Naive B cell (primary cell): Measurements from ENCODE around the gene C1orf159. TPM values are rescaled to one million over a fixed set of nuclear protein-coding genes. Genes with fewer than 3 reads are reported as not detected.
A peak's percentile ranks its signal among the peaks of the same experiment; 100 is the strongest.
"Not testable (repeated sequence)": the region's sequence is repeated elsewhere in the genome, so short reads cannot be mapped to it uniquely, and the experiment has no call there.

Experiments
- ATAC-seq, 2 donors: fragments of 150-1000 bp; cut with Tn5 transposase; 2 replicates each; pipeline ENCODE4 v1.10.0; 2021; ENCODE audit warnings: low read depth in 2 of 2, mild to moderate bottlenecking in 2 of 2, moderate library complexity in 2 of 2
- DNase-seq: peaks from one replicate; pipeline ENCODE4 v3.0.0; 2022
- H3K27ac Mint-ChIP-seq, 6 donors: one replicate each; pipeline ENCODE4 v1.8.0; 2020 to 2022; ENCODE audit warnings: mild to moderate bottlenecking in 6 of 6, mixed read lengths in 6 of 6, moderate library complexity in 5 of 6, inconsistent platforms in 2 of 6
- H3K27me3 Mint-ChIP-seq, 3 donors: one replicate each; pipeline ENCODE4 v1.8.0; 2021 to 2022; ENCODE audit warnings: mixed read lengths in 3 of 3, mild to moderate bottlenecking in 1 of 3
- H3K36me3 Mint-ChIP-seq, 2 donors: one replicate each; pipeline ENCODE4 v1.8.0; 2020 to 2022; ENCODE audit warnings: mixed read lengths in 2 of 2, inconsistent platforms in 1 of 2, mild to moderate bottlenecking in 1 of 2
- H3K4me1 Mint-ChIP-seq, 3 donors: one replicate each; pipeline ENCODE4 v1.8.0; 2020 to 2022; ENCODE audit warnings: mixed read lengths in 3 of 3, inconsistent platforms in 1 of 3, mild to moderate bottlenecking in 1 of 3, moderate library complexity in 1 of 3
- H3K4me3 Mint-ChIP-seq, 8 donors: one replicate each; pipeline ENCODE4 v1.8.0; 2020 to 2022; ENCODE audit warnings: mild to moderate bottlenecking in 8 of 8, mixed read lengths in 8 of 8, moderate library complexity in 8 of 8, inconsistent platforms in 2 of 8
- H3K9me3 Mint-ChIP-seq, 7 donors: one replicate each; pipeline ENCODE4 v1.8.0; 2020 to 2022; ENCODE audit warnings: mixed read lengths in 7 of 7, mild to moderate bottlenecking in 5 of 7, inconsistent platforms in 2 of 7, moderate library complexity in 1 of 7
- polyA plus RNA-seq, 6 donors: library from polyadenylated mRNA; unstranded; fragments of 300-500 nt; fragmentation: Illumina TruSeq; gene quantifications; one replicate each; pipeline ENCODE4 v1.2.3, GENCODE V29; 2021; ENCODE audit warnings: low read depth in 6 of 6

Gene C1orf159
- polyA plus RNA-seq, 6 donors from 2014 or later: 2.0 to 6.3 (median 4.3) TPM; not detected in 1

DNA sequence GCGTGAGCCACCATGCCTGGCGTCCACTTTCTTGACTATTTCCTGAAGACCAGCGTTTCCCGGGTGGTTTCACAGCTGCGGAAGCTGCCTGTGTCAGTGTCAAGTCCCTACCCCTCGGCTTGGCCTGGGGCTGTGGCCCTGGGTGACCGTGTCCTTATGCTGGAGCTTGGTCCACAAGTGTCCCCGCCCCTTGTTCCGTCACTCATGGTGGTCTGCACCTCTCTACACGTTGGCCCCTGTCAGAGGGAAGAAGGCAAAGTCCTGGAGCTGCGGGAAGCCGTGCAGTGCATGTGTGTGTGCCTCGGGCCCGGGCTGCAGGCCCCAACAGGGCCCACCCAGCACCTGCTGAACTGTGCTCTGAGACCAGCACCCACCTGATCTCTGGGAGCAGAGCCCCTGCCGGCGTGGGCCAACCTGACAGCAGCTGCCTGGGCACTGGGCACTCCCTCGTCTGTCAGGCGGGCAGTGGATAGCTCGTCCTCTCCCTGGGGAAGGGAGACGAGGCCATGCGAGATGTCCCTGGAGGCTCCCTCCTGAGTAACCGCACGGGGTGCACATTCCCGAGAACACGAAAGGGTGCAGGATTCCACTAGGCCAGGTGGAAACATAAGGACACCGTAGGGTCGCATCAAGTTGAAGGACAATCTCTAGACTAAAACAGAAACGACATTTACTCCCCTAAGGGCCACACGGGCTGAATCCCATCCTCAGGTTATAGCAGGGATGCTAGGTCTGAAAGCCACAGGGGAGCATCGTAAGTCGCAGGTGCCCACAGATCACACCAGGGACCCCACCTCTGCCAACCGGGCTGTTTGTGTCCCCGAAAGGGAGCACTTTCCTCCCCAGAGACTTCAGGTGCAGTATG, 2.4 kb upstream of the C1orf159 start:
- Mint-ChIP-seq H3K4me3 (peak overlapping the region in 3 of 8 donors; percentile 9 to 65 (median 24)), H3K9me3 (peaks cover 0 to 4% (median 3%) of the 10 kb centered on the region in 7 donors)

DNA sequence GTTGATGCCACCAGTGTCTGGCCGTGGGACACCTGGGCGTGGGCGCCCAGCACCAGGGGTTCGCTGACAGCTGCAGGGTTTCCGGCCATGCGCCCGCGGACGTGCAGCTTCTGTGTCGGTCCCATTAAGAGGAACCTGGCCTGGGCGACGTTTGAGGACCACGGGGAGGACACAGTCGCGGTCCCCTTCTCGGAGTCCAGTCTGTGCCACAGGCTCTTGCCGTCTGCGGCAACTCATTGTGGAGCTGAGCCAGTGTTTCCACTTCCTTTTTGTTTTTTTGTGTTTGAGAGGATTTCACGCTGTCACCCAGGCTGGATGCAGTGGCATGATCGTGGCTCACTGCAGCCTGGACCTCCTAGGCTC, 1.6 kb upstream of the C1orf159 start:
- Mint-ChIP-seq H3K36me3 (peaks cover 0 to 13% of the 10 kb centered on the region in 2 donors), H3K4me1 (peaks cover 6 to 17% (median 14%) of the 10 kb centered on the region in 3 donors), H3K4me3 (peak overlapping the region in 7 of 8 donors; percentile 61 to 90 (median 66)), H3K9me3 (peaks cover under 1 to 6% (median 5%) of the 10 kb centered on the region in 7 donors), H3K27me3 (peaks cover 7 to 9% (median 8%) of the 10 kb centered on the region in 3 donors), H3K27ac (peak overlapping the region in 1 of 6 donors; percentile 7)
- DNase-seq: no peak
- ATAC-seq: no peak

More for the DNA sequence above, 2.4 kb upstream of the C1orf159 start:
- Mint-ChIP-seq H3K27ac (peak overlapping the region in 1 of 6 donors; percentile 7), H3K36me3 (peaks cover 0 to 5% of the 10 kb centered on the region in 2 donors), H3K4me1 (peaks cover 6 to 25% (median 20%) of the 10 kb centered on the region in 3 donors), H3K27me3 (peaks cover 7 to 9% (median 8%) of the 10 kb centered on the region in 3 donors)
- ATAC-seq (no peak), DNase-seq (no peak)

DNA sequence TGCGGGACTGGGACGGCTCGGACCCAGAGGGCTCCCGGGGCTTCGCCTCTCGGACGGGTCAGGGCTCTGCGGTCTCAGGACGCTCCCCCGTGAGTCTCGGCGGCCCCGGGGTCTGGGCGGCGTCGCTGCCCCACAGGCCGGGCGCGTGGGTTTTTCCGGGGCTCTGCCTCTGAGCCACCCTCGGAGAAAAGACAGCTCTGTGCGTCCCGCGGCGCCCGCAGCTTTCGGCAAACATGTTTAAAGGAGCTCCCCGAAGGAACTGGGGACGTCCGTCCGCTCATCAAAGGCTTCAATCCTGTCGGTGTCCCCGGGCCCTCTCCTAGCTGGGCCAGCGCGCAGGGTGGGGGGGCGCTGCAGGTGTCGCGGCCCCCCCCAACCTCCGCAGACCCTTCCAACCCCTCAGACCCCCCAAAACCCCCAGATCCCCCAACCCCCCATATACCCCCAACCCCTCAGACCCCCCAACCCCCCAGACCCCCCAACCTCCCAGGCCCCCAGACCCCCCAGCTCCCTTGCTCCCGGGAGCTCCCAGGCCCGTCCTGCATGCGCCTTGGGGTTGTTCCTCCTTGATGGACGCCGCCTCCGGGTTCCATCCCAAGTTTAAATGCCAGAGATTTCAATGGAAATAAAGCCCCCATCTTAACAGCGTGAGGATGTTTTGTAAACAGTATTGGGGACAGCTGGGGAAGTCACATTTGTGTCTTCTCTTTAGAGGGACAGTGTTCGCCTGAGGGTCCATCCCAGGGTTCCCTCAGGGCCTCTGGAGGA, 996 bp upstream of the C1orf159 start:
- Mint-ChIP-seq H3K9me3 (peaks cover 1 to 6% (median 5%) of the 10 kb centered on the region in 7 donors), H3K36me3 (peaks cover 0 to 17% of the 10 kb centered on the region in 2 donors), H3K27ac (peak overlapping the region in 1 of 6 donors; percentile 86), H3K4me1 (peaks cover 6 to 14% (median 14%) of the 10 kb centered on the region in 3 donors), H3K4me3 (peak overlapping the region; percentile 47 to 90 (median 70)), H3K27me3 (peaks cover 7 to 9% (median 8%) of the 10 kb centered on the region in 3 donors)
- DNase-seq: peak; percentile 44
- ATAC-seq: peak; percentile 1 to 8

- peak overlapping the region in 4 of 6 donors; percentile 24 to 86 (median 52) for H3K27ac Mint-ChIP-seq
- peaks cover 0 to 17% of the 10 kb centered on the region in 2 donors for H3K36me3 Mint-ChIP-seq
- DNase-seq (no peak), ATAC-seq (no peak)
- H3K4me1 Mint-ChIP-seq: peaks cover 6 to 14% (median 14%) of the 10 kb centered on the region in 3 donors
- H3K27me3 Mint-ChIP-seq: peaks cover 7 to 9% (median 8%) of the 10 kb centered on the region in 3 donors
- H3K9me3 Mint-ChIP-seq: peaks cover 1 to 6% (median 5%) of the 10 kb centered on the region in 7 donors
- H3K4me3 Mint-ChIP-seq: peak overlapping the region; percentile 78 to 90 (median 89)
Observed at GRCh38 chr1:1115136-1115785, 628 bp downstream of the C1orf159 start.

DNA sequence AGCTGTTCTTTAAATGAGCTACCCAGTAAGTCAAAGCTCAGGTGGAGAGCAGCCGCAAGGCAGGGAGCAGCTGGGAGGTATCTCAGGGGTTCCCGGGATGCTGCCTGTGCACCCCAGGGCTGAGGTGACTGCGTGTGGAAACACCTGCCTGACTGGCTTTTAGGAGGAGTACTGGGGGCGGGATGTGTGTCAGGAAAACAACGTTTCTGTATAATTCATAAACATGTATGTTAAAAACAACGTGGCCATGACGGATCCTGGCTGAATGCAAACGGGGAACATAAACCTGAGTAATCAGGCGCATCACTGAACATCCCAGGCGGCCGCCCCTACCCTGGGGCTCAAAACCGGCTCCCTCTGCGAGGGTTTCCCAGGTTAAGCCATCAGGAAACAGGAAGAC, 1.5 kb downstream of the C1orf159 start:
- H3K4me1 Mint-ChIP-seq: peaks cover 6 to 14% (median 14%) of the 10 kb centered on the region in 3 donors
- H3K27me3 Mint-ChIP-seq: peaks cover 6 to 7% (median 7%) of the 10 kb centered on the region in 3 donors
- no peak for DNase-seq
- H3K9me3 Mint-ChIP-seq: peaks cover 1 to 6% (median 5%) of the 10 kb centered on the region in 7 donors
- no peak for ATAC-seq
- H3K27ac Mint-ChIP-seq: peak overlapping the region in 2 of 6 donors; percentile 45 to 65
- H3K4me3 Mint-ChIP-seq: peak overlapping the region; percentile 68 to 90 (median 82)
- peaks cover 0 to 17% of the 10 kb centered on the region in 2 donors for H3K36me3 Mint-ChIP-seq

DNA sequence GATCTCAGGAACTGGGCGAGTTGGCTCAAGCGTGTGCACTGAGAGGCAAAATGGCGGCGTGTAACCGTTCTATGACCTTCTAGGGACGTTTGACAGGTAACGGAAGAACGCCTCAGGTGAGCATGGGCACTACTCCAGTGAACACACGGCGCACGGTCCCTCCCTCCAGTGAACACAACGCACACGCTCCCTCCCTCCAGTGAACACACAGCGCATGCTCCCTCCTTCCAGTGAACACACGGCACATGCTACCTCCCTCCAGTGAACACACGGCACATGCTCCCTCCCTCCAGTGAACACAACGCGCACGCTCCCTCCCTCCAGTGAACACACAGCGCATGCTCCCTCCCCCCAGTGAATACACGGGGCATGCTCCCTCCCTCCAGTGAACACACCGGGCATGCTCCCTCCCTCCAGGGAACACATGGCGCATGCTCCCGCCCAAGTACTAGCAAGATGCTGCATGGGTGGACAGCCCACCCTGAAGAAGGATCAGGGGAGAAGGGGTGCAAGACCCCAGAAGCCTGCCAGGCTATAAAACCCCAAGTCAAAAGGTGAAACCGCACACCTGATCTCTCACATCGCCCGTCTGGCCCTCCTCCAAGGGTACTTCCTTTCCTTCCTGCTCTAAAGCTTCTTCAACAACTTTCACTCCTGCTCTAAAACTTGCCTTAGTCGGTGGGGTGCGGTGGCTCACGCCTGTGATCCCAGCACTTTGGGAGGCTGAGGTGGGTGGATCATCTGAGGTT, 3.5 kb downstream of the C1orf159 start:
- H3K4me3 Mint-ChIP-seq: peak overlapping the region in 2 of 8 donors; percentile 32 to 67
- peaks cover 0 to 17% of the 10 kb centered on the region in 2 donors for H3K36me3 Mint-ChIP-seq
- H3K27ac Mint-ChIP-seq: no peak overlapping the region
- DNase-seq: no peak
- H3K27me3 Mint-ChIP-seq: no peaks in the 10 kb centered on the region
- peaks cover 1 to 6% (median 5%) of the 10 kb centered on the region in 7 donors for H3K9me3 Mint-ChIP-seq
- H3K4me1 Mint-ChIP-seq: peaks cover 6 to 14% (median 10%) of the 10 kb centered on the region in 3 donors
- no peak for ATAC-seq

DNA sequence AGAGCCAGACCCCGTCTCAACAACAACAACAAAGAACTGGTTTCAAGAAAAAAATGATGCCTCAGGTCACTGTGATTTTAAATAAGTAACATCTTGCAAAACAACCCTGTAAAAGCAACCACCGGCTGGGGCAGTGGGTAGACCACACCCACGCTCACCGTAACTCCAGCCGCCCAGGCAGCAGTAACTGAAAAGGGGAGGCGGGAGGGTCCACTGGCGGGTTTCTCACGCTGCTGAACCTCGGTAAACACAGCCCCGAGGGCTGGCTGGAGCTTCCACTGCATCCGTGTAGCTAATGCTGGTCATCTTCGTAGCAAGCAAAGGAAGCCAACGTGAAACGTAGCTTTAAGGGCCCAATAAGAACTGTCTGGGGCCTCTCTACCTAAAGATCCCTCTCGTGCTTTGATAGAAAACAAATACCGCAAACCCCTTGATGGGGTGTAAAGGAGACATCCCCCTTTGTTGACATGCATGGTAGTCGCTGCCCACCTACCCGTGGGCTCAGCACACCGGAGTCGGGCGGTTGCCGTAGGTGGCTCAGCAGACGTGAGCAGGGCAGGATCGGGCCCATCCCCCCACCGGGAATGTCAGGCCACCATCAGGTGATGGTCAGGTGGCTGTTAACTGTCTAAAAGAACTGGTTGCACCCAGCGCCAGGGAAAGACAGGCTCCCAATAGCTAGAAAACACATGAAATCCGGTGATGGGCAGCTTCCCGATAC, 4.2 kb downstream of the C1orf159 start:
- DNase-seq: no peak
- Mint-ChIP-seq H3K4me3 (peak overlapping the region in 1 of 8 donors; percentile 67), H3K27me3 (no peaks in the 10 kb centered on the region)

DNA sequence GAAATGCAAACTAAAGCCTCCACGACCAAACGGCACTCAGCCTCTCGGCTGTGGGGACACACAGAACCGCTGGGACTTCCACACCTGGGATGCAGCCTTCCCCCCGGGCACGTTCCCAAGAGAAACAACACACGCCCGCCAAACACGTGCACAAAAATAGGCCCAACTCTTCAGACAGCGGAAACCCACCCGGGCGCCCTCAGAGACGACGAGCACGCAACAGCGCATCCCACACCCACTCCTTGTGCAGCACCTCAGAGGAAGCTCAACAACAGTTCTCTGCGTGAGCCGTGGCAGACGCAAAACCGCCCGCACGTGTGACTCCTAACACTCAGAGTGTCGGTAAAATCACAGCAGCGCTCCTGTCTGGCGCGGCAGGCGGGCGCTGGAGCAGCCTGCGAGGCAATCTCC, 5.3 kb downstream of the C1orf159 start:
- no peak for DNase-seq
- peaks cover 0 to 9% (median 9%) of the 10 kb centered on the region in 3 donors for H3K4me1 Mint-ChIP-seq

More for the DNA sequence above, 4.2 kb downstream of the C1orf159 start:
- ATAC-seq: no peak
- H3K36me3 Mint-ChIP-seq: peaks cover 0 to 17% of the 10 kb centered on the region in 2 donors
- H3K4me1 Mint-ChIP-seq: peaks cover 6 to 14% (median 9%) of the 10 kb centered on the region in 3 donors
- H3K27ac Mint-ChIP-seq: no peak overlapping the region
- H3K9me3 Mint-ChIP-seq: peaks cover 1 to 6% (median 5%) of the 10 kb centered on the region in 7 donors

GRCh38 chr1:1109743-1110142, 6.1 kb downstream of the C1orf159 start:
- peaks cover 1 to 6% (median 5%) of the 10 kb centered on the region in 7 donors for H3K9me3 Mint-ChIP-seq
- peaks cover 0 to 17% of the 10 kb centered on the region in 2 donors for H3K36me3 Mint-ChIP-seq
- H3K27ac Mint-ChIP-seq: no peak overlapping the region
- ATAC-seq (no peak), DNase-seq (no peak)
- H3K27me3 Mint-ChIP-seq: no peaks in the 10 kb centered on the region
- no peak overlapping the region for H3K4me3 Mint-ChIP-seq
- H3K4me1 Mint-ChIP-seq: peaks cover 0 to 6% (median 4%) of the 10 kb centered on the region in 3 donors

More for the DNA sequence above, 5.3 kb downstream of the C1orf159 start:
- Mint-ChIP-seq H3K4me3 (no peak overlapping the region), H3K36me3 (peaks cover 0 to 17% of the 10 kb centered on the region in 2 donors), H3K9me3 (peaks cover 1 to 6% (median 5%) of the 10 kb centered on the region in 7 donors), H3K27ac (peak overlapping the region in 1 of 6 donors; percentile 64), H3K27me3 (no peaks in the 10 kb centered on the region)
- ATAC-seq: no peak

GRCh38 chr1:1106510-1107221, 9.2 kb downstream of the C1orf159 start:
- Mint-ChIP-seq H3K9me3 (no peaks in the 10 kb centered on the region), H3K27ac (no peak overlapping the region), H3K4me1 (peaks cover 0 to 5% (median 0%) of the 10 kb centered on the region in 3 donors), H3K36me3 (no peaks in the 10 kb centered on the region), H3K4me3 (no peak overlapping the region), H3K27me3 (no peaks in the 10 kb centered on the region)
- ATAC-seq (no peak), DNase-seq (no peak)

DNA sequence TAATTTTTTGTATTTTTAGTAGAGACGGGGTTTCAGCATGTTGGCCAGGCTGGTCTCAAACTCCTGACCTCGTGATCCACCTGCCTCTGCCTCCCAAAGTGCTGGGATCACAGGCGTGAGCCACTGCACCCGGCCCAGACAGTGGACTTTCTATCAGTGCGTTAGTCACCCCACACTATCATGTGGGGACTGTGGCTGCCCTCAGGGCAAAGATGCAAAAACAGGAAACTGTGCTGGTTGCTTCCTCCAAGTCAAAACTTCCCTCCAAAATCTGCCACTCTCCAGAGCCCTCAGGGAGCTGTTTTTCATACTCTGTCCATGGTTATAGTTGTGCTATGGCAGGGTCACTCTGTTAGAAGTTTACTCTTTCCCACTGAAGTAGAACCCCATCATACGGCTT, 11.7 kb downstream of the C1orf159 start:
- peak overlapping the region in 2 of 6 donors; percentile 38 to 47 for H3K27ac Mint-ChIP-seq
- not testable (repeated sequence) for H3K27me3 Mint-ChIP-seq, H3K9me3 Mint-ChIP-seq, H3K4me3 Mint-ChIP-seq, H3K4me1 Mint-ChIP-seq, ATAC-seq, DNase-seq
- H3K36me3 Mint-ChIP-seq: peaks cover 0 to 16% of the 10 kb centered on the region in 2 donors
